Left forelimb (tissue), 1 donor: ENCODE results near the gene RHOT1.
"Not testable (repeated sequence)": the region's sequence is repeated elsewhere in the genome, so short reads cannot be mapped to it uniquely, and the experiment has no call there.

Experiments used
- DNase-seq: peaks from one replicate; pipeline ENCODE4 v3.0.0-alpha.2; 2018; ENCODE audit warnings: low spot score

Gene RHOT1

DNA sequence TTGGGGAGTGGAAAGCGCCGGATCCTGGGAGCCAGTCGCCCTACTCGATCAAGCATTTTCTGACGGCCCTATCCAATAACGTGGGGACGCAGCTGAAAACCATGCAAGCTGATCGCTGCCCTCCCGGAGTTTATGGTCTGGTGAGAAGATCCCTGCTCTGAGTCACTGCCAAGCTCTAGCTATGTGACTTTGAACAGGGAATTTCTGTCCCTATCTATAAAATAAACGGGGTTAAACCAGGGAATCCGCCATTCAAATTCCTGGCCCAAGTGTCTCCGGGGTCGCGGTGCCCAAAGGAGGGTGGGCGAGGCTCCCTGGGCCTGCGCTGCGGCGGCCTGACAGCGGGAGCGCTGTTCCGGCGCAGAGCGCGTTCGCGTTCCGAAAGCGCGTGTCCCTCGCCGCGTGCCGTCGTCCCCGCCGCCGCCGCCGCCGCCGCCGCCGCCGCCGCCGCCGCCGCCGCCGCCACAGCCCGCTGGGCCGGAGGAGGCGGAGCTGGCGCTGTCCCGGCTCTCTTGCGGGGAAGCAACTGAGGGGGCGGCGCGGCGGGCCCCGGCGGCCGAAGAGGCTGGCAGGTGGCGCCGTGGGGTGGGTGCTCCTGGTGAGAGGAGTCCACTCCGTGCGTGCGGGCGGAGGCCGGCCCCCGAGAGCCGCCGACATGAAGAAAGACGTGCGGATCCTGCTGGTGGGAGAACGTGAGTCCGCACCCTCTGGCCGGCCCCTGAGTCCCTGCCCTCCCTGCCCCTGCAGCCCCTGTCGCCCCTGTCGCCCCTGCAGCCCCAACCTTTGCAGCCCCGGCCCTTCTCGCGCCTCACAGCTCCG lies at the start of gene RHOT1:
Gene RHOT1, plus strand, starts transcription at position 465 of the 819 bp plus-strand sequence. Its CDS starts 191 bp downstream, at position 656.
- DNase-seq: peak; percentile 88

DNA sequence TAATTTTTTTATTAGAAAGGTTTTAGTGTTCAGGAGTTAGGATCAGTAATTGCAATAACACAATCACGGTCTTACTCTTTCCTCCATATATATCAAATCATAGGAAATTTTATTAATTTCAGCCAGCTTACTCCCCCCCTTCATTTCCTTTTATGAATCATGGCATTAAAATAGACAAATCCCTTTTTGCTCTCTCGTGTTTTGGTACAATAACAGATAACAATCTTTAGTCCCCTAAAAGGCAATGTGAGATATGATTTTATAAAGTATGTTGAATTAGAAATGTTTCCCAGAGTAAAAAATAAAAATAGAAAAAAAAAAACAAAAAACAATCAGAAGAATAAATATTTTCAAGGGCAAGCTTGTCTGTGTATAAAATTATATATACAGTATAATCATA lies 42.6 kb upstream of the RHOT1 start:
- no peak for DNase-seq

DNA sequence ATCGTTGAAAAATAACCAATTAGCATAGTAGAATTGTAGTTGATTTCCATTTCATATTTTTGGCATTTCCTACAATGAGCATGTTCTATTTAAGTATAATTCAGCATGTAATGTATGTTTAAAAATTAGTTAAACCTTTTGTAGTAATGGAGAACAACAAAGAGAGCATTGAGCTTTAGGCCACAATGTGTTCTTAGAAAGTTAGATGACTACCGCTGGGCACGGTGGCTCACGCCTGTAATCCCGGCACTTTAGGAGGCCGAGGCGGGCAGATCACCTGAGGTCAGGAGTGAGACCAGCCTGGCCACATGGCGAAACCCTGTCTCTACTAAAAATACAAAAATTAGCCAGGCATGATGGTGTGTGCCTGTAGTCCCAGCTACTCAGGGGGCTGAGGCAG lies 42.0 kb upstream of the RHOT1 start:
- DNase-seq: not testable (repeated sequence)

DNA sequence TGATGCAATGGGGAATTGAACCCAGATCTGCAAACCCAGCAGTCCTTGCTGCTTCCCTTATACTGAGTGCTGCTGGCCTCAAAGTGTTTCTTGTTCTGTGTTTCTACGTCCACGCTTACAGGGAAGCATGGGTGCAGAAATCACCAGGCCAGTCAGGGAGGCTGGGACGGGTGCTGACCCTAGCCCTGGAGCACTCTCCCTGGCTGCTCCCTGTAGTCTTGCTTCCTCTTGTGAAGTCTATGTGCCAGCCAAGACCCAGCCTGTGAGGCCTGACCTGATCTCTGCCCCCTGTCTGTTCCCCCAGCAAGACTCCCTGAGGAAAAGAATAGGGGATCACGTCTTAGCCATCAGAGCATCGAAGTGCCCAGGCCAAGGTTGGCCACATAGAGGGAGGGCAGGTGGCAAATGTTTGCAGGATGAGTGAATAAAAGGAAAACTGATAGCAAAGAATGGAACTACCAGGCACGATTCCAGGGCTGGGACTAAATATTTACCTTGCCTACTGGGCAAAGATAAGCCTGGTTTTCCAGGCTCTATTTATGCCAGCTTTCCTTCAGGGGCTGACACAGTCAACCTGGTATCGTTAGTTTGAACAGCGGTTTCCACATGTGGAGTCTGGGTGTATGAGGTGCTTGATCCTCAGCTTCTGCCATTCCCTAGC lies 41.2 kb upstream of the RHOT1 start:
- DNase-seq: no peak

DNA sequence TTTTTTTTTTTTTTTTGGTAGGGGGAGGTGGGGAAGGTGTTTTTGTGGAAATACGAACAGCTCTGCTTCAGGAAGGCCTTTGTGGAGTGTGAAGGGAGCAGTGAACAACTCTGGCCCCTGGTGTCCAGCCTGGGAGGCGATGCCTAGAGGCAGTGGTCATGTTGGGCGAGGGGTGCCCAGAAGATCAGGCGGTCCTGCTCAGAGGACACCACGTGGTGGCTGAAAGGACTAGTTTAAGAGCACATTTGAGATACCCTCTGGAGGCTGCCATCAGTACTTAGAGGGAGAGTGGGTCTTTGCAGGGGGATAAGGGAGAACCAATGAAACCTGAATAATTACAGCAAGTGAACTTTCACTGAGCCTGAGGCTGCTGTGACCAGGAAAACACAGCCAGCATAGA lies 40.1 kb upstream of the RHOT1 start:
- DNase-seq: no peak

DNA sequence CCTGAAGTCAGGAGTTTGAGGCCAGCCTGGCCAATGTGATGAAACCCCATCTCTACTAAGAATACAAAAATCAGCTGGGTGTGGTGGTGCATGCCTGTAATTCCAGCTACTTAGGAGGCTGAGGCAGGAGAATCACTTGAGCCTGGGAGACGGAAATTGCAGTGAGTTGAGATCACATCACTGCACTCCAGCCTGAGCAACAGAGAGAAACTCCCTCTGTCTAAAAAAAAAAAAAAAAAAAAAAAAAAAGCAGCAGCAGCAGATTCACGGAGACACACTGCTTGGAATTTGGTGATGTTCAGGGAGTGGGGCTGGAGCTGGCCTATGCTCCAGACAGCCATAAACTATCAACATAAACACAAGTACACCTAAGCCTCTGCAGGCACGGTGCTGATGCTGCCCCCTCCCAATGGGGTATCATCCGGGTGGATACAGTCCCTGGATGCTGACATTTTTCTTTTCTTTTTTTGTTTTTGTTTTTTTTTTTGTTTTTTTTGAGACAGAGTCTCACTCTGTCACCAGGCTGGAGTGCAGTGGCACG lies 39.6 kb upstream of the RHOT1 start:
- no peak for DNase-seq

DNA sequence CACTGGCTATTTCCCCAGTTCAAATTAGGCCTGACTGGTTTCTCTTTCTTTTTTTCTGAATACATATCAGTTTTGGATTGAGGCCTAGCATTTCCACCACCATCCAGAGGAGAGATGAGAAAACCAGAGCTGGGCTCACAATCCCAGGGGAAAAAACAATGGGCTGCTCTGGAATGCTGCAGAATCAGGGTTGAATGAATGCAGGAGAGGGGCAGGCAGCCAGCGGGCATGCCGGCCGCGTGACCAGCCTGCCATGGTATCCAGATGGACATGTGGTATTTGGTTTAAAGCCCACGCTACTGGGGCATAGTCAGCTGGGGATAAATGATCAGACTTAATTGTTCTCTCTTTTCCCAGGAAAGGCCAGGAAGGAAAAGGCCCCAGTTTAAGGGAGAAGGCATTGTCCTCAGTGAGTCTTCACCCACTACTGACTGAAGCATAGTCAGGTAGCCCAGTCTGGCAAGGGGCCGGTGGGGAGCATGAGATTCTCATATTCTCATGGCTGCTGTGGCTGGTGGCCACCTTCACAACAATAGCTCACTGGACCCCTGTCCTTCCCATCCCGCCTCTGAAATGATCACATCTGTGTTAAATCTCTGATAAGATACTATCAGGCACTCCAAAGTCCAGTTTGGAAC lies 38.7 kb upstream of the RHOT1 start:
- no peak for DNase-seq

DNA sequence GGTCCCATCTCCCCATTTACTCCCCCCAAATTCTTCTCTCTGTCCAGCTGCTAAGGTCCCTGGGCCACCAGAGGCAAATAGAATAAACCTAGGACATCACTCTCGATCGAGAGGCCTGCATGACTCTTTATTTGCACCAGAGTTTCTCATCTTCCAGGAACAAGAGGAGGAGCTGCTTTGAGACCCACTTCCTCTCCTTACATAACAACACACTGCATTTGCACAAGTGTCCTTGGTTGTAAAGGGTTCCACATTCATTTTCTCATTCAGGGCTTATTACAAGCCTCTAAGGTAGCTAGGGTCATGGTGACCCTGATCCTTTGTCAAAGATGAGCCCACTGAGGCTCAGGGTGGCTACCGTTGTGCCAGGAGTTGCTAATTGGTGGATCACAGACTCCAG lies 38.1 kb upstream of the RHOT1 start:
- DNase-seq: no peak

DNA sequence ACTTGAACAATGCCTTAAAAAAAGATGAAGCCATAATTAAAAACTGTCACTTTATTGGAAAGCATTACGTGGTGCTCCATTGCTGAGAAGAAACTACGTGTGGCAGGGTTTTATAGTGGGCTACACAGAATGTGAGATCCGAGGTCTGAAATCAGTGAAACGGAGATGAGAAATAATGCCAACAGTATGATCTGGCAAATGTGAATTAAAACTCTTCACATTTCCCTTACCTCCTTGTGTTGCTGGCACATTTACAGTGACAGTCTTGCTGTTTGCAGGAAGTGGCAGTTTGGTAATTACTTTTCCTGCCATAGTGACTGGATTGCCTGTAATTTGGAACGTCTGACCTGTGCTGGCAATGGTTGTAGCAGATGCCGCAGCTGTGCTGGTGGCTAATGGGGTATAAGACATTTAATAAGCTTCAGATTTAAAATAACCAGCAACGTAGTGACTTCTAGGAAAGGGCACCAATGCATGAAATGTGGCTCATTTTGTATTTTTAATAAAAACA lies 35.8 kb upstream of the RHOT1 start:
- not testable (repeated sequence) for DNase-seq

DNA sequence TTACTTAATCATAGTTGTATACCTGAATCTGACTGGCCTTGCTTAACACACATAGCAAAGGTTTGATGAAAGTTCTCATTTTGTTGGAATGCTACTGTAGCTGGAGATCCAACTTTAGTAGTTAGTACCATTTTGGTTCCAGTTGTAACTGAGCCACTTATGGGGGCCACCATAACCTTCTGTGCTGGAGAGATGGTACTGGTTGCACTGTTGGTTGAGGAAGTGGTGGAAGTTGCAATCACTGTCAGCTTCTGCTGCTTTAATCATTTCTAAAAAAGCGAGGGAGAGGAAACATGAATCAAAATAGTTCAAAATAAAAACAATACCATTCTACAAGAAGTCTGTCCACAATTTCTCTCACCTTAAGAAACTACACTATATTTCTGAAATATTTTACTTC lies 35.1 kb upstream of the RHOT1 start:
- DNase-seq: not testable (repeated sequence)

DNA sequence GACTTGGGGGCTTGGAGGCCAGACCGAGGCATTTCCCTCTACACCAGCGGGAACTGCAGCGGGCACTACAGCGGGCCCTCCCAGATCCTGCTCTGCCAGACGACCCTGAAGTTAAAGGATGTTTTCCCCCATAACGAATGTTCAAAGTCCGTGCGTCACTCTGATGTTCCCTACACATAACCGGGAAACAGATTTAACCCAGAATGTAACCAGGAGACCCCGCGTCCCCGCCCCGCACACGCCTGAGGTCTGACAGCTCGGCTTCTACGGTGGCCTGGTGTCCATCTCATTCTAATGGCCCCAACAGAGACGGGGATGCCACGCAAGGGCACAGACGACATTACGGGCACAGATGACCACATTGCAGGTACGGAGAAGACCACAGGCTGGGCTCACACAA lies 31.7 kb upstream of the RHOT1 start:
- DNase-seq: no peak

DNA sequence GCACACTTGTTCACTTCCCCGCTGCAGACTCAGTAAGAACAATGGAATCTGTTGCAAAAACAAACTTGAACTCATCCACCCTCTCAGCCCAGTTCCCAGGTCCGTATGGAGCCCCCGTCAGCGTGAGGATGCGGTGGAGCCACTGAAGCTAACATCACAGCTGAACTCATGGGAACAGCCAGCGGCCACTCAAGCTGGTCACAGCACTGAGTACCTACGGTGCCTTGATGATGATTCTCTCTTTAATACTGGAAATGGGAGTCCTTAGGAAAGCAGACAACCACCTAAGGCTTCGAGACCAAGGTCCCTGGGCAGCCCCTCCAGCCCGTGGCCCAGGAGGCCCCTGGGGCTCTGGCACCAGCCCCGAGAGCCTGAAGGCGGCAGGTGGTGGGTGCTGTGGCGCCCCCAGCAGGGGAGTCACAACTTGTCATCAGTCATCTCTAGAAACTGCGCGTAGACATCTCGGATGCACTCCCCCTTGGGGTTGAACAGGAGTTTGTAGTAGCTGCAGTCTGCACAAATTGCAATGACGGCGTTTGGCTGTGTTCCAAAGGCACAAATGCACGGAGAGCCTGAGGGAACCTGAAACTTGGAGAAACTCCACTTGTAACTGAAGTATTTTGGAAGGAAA lies 31.0 kb upstream of the RHOT1 start:
- DNase-seq: peak; percentile 77

DNA sequence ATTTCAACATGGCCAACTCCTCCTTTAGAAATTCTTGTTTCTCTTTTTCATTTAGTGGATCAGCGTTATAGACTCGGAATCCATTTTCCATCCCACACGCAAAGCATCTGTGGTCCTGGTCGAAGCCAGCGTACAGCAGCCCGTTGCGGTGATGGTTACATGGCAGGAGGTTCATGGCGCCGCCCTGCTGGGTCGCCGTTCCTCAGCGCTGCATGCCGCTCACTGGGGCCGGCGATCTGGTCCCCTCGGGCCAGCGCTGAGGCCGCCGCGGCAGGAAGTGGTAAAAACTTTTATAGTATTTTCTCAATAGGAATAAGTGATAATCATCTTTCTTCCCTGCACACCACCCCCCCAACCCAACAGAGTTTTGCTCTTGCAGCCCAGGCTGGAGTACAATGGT lies 29.9 kb upstream of the RHOT1 start:
- no peak for DNase-seq

DNA sequence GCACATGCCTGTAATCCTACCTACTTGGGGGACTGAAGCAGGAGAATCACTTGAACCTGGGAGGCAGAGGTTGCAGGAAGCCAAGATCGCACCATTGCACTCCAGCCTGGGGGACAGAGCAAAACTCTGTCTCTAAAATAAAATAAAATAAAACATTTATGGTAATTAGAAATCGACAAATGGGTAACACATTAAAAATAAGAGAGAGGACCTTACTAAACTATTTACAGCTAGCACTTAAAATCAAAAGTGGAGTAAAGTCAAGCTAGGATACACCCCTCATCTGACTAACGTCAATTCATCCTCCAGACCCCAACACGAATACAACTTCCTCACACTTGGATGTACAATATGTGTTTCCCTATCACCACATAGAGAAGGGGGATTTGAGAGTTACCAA lies 27.8 kb upstream of the RHOT1 start:
- DNase-seq: no peak

DNA sequence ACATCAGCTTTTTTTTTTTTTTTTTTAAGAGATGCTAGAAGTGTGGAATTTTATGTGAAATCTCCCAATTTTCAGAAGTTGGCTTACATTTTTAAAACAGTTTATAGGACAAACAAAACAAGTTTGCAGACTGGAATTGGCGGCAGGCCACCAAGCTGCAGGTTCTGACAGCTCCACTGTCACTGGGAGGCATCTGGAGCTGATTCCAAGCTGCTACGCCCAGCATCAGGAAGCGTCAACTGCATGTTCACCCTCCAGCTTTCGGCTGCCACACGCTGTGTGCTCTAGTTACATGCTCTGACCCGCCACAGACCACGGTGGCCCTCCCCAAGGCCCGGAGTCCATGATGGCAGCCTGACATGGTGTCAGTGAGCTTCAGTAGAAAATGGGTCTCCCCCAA lies 26.8 kb upstream of the RHOT1 start:
- not testable (repeated sequence) for DNase-seq

DNA sequence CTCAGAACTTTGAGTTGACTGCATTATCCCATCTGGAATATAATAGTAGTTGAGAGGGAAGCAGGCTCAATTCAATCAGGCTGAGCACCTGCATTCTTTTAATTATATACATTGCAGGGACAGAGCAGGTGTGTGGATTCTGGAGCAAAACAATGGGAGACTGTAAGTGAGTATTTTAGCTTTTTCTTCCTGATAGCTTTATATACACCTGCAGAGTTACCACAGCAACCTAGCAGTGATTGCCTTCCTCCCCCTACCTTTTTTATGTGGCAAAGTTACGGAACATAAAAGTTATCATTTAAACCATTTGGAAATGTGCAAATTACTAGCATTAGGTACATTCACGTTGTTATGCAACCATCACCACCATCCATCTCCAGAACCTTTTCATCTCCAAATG lies 25.4 kb upstream of the RHOT1 start:
- no peak for DNase-seq

DNA sequence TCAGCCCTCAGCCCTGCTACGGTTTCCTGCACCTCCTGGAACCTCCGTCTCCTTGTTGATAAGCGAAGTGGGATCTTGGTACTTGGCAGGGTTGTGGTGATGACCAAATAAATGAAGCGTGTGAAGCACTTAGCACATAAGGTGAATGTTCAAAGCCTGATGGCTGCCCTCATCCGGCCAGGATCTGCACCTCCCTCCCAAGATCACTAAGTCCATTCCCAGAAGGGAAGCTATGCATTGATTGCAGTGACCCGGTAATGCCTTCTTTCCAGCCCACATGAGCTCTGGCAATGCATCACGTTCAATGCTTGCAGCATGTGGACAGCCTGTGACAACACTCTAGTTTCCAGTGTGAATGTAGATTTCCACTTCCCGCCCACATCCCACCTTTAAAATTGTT lies 24.9 kb upstream of the RHOT1 start:
- DNase-seq: no peak

DNA sequence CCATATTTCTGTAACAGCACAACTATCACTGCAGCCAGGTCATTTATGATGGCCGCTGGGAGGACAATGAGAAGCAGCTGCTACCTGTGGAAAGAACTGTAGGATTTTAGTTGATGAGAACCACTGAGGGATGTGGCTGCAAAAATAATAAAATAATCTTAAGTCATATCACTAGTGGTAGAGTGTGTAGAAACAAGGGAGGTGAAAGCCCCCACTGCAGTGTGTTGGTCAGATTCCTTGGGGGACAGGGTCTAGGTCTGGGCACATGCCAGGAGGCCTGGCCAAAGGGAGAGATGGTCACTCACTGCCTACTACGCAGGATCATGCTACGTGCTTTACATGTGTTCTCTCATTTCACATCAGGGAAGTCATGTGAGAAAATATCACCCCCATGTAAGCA lies 24.2 kb upstream of the RHOT1 start:
- DNase-seq: not testable (repeated sequence)

DNA sequence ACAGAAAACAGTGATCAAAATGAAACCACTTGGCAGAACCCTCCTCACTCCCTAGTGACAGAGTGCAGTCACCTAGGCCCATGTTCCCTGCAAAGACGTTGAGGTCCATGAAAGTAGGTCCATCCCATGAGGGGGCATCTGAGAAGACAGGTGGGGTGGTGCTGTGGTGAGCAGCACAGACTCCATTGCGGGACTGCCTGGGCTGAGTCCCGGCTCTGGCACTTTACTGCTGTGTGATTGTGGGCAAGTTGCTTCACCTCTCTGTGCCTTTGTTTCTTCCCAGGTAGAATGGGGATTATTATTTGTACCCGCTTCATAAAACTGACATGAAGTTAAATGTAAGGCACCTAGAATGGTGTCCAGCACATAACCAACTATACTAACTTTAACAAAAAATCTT lies 23.5 kb upstream of the RHOT1 start:
- DNase-seq: no peak

DNA sequence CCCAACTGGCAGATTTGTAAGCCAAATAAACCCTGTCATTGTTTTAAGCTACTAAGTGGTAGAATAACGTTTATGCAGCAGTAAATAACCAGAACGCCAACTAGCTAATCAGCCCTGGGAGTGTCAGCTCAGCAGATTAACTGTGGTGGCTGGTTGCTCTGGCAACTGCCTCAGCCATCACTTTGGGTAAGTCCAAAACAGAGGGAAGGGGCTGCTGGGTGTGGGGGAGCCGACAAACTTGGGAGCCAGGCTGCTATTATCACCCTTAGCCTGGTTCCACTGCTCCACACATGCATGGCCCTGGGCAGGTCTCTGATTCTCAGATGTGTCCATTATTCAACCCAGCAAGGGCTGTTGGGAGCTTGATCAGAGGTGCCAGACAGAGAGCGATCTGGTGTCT lies 22.2 kb upstream of the RHOT1 start:
- no peak for DNase-seq

DNA sequence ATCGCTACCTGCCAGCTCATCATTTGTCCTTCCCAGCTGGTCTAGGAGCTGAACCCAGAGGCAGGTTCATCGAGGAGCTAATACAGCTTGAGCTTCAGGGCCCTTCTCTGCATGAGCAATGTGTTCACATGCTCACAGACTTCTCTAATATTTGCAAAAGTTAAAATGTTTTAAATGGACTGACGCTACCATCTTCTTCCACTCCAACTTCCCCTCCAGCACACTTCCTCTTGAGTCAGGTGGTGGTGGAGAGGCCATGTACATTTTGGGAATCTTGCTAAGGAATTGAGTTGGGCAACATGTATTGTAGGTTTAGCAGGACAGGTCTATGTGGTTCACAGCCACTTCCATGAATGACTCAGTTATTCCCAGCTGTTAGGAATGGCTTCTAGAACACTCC lies 21.6 kb upstream of the RHOT1 start:
- DNase-seq: no peak

DNA sequence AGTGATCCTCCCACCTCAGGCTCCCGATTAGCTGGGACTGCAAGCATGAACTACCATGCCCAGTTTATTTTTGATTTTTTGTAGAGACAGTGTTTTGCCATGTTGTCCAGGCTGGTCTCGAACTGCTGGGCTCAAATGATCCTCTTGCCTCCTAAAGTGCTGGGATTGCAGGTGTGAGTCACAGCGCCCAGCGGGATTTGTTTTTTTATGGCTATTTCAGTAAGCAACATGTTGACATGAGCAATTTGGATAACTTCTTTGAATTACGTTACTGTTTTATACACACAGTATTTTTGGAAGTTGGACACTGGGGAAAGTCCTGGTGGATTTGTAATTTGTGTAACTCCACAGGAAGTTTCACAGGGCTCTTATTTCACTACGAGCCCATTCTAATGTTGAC lies 18.5 kb upstream of the RHOT1 start:
- no peak for DNase-seq
